Stimulated activated CD4-positive, alpha-beta T cell treated with anti-CD3 and anti-CD28 coated beads, Interleukin-4, amount 100 ng/mL, for 4 hours (primary cell): ENCODE results near the gene MSANTD1.

Experiments used
- DNase-seq, 2 experiments: peaks; one replicate each; pipeline ENCODE4 v3.0.0-alpha.2; 2020

Gene MSANTD1

DNA sequence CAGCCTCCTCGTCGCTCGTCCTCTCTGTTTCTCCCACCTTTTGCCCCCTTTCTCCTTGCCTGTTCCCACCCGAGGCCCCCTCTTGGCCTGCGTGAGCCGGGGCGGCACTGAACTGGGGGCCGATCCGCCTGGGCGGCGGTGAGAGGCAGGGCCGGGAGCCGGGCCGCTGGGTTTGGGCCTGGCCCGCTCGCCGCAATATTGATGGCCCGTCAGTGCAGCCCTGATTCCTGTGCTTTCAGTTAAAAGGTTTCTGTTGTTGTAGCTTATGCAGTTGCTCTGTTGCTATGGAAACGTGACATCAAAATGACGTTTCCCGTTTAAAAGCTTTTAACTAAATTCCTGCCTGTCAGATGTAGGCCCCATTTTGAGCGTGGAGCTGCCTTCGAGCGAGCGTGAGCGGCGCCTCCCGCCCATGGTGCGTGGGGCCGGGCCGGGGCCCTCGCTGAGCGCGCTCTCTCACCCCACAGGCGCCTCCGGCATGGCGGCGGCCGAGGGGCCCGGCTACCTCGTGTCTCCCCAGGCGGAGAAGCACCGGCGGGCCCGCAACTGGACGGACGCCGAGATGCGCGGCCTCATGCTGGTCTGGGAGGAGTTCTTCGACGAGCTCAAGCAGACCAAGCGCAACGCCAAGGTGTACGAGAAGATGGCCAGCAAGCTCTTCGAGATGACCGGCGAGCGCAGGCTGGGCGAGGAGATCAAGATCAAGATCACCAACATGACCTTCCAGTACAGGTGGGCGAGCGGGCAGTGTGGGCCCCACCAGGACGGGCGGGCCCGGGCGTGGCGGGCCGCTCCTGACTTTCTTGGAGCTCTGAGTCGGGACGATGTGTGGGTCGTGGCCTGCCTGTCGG, at the start of gene MSANTD1:
MSANTD1 (plus strand) TSS at position 349 of the 851 bp plus-strand sequence; CDS start at position 413, 64 bp downstream.
- no peak for DNase-seq

DNA sequence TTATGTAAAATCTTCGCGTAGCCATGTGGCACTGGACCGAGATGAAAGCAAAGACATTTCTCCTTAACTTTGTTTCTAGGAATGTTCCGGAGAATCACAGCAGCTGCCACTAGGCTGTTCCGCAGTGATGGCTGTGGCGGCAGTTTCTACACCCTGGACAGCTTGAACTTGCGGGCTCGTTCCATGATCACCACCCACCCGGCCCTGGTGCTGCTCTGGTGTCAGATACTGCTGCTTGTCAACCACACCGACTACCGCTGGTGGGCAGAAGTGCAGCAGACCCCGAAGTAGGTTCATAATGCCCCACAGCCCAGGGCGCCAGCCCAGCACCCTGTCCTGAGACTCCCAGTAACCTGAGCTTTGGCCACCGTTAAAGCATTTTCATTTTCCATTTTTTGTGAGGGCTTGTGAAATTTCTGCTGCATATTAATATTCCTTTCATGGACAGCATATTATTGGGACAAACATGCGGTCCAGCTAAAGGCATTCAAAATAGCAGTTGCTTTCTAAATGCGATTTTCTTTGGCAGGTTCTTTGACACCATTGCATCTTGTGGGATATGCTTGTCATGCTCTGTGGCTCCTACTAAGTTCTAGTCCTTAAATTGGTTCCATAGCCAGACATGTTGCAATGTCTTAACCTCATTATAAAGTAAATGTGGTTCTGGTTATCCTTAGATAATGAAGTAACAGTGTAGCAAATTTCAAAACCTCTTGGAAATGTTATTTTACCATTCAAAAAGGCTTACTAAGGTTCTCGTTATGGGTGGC, 49.1 kb upstream of the MSANTD1 start:
- DNase-seq: no peak

DNA sequence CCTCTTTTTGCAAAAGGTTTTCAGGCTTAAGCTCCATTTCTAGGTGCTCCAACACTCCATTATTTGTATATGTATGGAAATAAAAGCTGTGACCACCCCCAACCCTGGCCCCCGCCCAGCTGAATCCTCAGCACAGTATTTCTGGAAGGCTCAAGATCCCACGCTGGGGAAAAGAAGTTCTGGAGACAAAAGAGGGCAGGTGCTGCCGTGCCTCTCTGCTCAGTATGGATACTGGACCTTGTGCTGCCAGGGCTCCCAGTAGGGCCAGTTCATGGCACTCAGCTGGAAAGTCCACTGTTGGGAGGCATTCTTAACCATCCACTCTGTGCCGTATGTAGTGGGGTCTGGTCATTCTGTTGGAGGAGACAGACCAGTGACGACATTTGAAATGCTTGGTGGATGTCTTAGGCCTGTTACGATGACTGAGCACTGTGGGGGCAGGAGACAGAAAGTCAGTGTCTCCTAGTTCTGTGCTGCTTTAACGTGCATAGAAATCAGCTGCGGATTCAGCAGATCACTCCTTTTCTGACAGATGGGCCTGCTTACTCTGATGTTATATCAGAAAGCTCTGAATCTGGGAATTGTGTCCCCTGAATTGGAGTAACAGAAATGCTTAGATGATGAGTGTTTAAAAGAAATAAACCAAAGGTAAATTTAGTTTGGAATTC, 48.4 kb upstream of the MSANTD1 start:
- no peak for DNase-seq

DNA sequence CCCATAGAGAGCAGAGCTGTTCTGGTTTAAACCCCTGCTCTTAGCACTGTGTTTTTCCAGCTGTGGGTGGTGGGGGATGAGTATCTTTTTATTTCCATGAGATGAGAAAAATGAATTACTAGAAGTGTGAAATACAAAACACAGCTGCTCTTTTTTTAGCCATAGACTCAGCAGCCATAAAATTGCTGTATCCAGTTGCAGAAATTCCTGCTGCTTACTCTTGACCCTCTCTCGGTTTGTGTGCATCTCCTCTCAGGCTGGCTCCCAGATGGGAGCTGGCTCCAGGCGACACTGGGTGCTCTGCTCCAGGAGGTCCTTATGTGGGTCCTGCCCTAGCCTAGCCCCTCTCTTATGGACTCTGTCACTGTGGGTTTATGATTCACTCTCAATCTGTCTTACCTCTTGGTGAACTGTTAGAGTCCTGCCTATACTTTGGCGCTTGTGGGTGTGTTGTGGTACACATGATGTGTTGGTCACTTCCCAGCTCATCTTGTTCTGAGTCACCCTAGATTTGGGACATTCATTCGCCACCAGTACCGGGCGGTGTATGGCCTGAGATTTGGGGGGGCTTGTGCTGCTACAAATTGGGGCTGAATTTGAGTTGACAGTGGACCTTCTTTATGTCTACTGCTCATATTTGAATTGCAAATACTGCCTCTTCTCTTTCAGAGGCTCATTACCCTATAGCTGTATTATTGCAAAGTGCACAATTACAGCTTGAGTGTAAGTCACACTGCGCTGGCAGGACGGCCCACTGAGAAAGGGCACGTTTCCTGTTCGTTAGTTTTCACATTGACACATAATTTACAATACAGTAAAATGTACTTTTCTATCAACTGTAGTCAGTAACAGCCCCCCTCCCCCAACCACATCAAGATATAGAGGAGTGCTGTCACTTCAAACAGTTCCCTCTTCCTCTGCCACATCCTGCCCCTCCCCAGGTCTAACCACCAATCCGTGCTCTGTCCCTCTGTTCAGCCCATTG, 46.9 kb upstream of the MSANTD1 start:
- peak; percentile 27 to 59 for DNase-seq

DNA sequence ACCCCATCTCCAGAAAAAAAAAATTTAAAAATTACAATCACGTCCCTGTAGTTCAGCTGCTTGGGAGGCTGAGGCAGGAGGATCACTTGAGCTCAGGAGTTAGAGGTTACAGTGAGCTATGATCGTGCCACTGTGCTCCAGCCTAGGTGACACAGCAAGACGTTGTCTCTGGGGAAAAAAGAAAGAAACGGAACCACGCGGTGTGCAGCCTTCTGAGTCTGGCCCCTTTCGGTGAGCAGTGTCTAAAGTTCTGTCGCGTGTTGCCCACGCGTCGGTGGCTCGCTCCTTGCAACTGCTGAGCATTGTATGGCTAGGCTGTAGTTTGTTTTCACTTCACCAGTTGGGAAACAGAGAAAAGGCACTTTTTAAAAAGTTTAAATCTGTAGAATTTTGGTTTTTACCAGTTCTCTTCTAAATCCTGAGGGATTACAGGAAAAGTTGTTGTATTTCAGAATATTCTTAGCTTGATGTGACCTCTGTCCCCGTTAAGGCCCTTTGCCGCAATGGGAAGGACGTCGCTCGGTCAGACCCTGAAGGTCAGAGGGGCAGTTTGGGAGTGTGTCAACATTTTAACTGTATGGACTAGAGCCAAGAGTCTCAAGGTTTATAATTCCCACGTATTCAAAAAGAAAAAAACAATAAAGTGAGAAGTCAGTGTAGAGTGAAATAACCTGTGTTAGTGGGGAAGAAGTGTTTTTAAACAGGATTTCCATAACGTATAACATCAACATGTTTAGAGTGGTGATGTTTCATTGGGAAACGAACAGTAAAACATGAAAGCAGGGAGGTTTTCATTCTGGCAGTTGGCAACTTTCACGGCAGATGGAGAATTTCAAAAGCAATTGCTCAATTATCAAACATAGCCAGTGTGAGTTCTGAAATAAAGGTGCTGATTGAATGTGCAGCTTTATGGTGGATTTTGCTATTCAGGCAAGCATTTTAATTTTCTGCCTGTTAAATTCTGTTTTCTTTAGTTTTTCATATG, 45.8 kb upstream of the MSANTD1 start:
- DNase-seq: peak; percentile 23 to 54

DNA sequence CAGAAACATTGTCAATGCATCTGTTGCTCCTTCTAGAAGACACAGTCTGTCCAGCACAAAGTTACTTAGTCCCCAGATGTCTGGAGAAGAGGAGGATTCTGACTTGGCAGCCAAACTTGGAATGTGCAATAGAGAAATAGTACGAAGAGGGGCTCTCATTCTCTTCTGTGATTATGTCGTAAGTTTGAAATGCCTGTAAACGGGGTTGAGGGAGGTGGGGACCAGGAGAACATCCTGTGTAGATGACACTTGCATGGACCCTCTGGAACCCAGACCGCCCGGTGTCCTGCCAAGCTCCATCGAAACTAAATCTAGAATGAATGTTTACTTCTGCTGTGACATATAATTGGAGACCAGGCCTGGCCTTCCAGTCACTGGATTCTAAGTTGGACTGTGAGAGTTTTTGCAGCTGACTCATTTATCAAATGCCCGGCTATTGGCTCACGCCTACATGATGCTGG, 45.0 kb upstream of the MSANTD1 start:
- DNase-seq: no peak

DNA sequence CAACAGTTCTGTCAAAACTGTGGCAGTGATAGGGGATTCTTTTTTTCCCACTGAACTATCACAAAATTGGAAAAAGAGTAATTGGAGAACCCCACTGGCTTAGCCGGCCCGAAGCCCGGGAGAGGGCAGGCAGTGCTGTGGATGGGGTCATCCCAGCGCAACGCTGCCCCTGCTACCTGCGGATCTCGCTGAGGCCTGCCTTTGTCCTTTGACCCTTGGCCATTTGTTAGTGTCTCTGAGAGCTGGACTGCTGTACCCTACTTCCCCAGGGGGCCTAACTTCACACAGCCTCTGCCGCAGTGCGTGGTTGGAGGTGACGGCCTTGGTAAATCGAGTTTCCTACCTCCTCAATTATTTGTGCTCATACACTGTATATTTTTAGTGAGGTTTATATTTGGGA, 43.0 kb upstream of the MSANTD1 start:
- DNase-seq: no peak

DNA sequence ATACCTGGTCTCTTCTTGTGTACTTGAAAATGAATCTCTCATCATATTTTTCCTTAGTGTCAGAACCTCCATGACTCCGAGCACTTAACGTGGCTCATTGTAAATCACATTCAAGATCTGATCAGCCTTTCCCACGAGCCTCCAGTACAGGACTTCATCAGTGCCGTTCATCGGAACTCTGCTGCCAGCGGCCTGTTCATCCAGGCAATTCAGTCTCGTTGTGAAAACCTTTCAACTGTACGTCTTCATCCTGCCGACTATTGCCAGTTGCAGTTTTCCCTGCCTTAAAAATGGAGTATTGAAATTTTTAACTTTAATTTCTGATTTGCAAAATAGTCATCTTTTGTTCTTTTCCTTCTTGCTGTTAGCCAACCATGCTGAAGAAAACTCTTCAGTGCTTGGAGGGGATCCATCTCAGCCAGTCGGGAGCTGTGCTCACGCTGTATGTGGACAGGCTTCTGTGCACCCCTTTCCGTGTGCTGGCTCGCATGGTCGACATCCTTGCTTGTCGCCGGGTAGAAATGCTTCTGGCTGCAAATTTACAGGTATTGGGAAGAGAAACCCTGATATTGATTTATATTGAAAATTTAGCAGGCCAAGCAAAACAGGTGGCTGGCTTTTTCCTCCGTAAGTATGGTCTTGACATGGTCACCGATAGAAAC, 42.4 kb upstream of the MSANTD1 start:
- no peak for DNase-seq

DNA sequence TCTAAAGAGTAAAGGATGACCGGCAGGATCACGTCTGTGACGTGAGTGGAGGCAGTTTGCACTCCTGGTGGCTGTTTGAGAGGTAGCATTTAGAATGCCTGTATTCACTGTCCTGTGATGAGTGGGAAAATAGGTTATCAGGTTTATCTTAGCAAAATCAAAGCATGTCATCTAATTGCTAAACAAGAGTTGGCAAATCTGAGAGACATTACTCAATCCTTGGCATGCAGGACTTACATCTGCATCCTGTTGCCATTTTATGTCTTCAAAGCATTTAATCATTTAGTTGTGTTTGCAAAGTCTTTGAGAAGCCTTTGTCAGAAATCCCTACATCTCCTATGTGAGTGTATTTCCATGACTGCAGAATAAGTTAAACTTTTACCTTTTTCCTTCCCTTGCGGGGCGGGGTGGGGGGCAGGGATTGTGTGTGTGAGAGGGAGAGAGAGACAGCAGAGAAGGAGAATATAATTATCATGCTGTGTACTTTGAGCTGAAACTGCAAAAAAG, 41.4 kb upstream of the MSANTD1 start:
- no peak for DNase-seq

DNA sequence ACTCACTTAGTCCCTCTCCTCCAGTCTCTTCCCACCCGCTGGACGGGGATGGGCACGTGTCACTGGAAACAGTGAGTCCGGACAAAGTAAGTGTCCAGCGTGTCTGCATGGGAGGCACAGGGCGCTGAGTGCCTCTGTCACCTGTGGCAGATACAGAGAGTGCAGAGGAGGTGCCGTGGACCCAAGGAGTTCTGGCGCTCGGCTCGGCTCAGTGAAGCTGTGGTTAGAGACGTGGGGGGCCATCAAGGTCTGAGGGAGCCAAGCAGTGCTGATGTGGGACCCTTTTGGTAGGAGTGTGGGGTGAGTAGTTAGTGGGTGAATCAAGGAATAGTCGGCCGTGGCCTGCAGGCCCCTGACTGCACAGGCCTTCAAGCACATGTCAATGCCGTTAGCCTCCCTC, 40.1 kb upstream of the MSANTD1 start:
- no peak for DNase-seq

DNA sequence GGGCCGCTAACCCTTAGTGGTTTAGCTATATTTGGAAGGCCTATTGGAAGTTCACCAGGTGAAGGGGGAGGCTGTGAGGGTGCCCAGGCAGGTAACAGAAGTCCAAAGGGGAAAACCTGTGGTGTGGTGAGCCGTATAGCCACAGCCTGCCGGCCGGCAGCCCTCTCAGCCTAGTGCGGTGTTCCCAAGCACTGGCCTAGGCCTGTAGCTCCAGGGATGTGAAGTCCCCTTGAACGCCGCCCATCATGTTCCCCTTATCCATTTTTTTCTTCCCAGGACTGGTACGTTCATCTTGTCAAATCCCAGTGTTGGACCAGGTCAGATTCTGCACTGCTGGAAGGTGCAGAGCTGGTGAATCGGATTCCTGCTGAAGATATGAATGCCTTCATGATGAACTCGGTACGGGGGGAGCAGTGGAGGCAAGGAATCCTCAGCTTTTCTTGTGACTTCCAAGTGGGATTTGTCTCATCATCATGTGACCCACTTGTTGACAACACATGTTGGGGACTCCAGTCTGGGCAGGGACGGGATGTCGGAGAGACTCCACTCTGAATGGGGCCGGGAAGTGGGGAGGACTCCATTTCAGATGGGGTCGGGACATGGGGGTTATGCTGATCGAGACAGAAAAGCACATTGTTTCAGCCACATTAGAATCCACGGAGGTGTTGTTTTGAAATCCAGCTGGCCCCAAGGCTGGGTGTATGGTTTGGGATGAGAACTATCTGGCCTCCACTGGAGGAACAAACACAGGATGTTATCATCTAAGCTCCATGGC, 39.2 kb upstream of the MSANTD1 start:
- DNase-seq: no peak

DNA sequence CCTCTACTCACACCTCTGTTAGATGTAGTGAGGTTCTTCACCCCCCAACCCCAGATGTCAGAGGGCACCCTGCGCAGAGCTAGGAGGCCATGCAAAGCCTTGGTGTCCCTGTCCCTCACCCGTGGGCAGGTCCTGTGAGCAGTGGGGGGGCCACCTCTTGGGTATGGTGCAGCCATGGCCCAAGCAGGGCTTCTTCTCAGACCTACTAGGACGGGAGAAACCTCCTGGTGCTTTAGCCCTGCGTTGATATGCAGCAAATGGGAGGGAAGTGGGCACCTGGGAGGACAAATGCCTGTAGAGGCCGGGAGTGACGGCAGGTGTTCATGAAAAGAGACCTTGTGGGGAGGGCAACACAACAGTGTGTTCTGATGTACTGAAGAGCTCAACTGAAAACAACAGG, 38.5 kb upstream of the MSANTD1 start:
- DNase-seq: no peak

DNA sequence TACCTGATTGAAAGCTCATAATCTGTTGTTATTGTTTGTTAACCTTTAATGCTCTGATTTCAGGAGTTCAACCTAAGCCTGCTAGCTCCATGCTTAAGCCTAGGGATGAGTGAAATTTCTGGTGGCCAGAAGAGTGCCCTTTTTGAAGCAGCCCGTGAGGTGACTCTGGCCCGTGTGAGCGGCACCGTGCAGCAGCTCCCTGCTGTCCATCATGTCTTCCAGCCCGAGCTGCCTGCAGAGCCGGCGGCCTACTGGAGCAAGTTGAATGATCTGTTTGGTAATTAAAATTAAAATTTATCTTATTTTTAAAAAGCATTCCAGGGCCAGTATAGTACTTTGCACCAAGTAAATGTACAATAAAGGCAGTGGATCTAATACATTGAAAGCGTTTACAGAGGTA, 37.1 kb upstream of the MSANTD1 start:
- DNase-seq: no peak

DNA sequence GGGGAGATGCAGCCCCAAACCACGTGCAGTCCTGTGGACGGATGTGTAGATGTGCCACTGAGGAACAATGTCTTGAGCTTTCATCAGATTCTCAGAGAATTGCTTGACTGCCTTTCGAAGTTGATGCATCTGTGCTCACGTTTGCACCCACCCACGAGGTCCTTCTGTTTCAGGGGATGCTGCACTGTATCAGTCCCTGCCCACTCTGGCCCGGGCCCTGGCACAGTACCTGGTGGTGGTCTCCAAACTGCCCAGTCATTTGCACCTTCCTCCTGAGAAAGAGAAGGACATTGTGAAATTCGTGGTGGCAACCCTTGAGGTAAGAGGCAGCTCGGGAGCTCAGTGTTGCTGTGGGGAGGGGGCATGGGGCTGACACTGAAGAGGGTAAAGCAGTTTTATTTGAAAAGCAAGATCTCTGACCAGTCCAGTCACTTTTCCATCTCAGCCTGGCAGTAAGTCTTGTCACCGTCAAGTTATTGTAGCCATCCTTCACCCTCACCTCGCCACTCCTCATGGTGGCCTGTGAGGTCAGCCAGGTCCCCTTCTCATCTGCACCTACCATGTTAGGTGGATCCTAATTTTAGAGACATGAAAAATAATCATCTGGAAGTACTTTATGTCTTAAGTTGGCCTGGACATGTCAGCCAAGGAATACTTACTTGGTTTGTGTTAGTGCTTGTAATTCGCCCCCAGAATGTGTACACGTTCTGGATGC, 36.4 kb upstream of the MSANTD1 start:
- DNase-seq: no peak

DNA sequence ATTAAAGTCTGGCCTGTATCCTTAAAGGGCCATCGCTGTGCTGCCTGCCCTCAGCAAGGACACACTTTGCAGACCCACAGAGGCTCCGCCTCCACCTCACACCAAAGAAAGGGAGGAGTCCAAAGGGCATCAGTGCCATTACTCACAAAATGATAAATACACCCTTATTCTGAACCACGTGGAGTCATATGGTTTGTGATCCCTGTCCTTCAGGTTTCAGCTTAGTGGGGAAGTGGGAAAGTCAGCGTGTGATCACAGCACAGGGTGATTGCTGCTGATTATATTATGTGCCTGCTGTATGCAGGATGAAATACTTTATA, 35.9 kb upstream of the MSANTD1 start:
- DNase-seq: no peak

DNA sequence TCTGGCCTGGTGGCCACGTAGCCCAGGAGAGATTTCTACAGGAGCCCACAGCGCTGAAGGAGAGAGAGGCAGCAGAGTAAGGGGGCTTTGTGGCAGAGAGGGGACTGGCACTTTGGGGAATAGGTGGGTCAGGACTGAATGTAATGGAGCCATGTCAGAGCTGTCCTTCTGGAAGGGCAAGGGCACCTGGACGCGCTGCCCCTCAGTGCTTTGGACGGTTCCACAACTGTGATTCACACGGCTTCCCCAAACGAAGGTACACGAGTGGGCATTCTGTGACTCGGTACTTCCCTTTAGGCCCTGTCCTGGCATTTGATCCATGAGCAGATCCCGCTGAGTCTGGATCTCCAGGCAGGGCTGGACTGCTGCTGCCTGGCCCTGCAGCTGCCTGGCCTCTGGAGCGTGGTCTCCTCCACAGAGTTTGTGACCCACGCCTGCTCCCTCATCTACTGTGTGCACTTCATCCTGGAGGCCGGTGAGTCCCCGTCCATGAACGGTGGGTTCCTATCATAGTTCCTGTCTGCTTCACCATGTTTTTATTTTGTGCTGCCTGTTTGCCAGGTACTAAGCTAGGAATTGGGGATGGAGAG, 35.2 kb upstream of the MSANTD1 start:
- DNase-seq: no peak

DNA sequence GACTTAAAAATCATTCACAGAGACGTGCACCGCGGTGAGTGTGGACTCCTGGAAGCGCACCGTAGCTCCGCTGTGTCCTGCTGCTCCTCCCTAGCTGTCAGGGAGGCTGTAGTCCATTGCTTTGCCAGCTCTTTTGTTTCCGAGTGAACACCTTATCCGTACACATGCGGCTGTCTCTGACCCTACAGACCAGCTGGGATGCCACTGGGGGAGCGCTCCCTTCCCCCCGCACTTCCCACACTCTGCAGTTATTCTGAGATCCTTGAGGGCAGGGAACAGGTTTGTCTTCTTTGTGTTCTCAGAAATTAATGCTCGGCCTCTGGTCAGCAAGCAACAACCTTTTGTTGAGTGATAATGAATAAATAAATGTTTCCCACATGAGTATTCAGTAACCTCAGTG, 33.7 kb upstream of the MSANTD1 start:
- DNase-seq: no peak

DNA sequence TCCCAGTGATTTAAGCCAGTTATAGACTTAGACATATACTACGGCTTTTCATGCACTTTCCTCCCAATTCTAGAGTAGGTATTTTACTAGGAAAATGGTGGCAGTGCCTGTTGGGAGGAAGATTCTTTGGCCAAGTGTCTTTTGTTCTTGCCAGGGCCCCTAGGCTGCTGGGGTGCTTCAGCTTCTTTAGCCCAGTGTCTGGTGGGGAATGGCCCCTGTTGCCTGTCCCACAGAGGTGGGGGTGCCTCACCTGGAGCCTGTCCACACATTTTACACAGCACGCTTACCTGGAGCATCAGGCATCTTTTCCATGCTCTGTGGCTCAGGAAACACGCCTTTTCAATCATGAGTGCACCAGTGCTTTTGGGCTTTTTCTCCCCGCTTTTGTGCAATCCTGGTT, 33.2 kb upstream of the MSANTD1 start:
- no peak for DNase-seq
